HG03066 (cell line): ENCODE results near the gene KRTAP4-7.
"Not testable (repeated sequence)": the region's sequence is repeated elsewhere in the genome, so short reads cannot be mapped to it uniquely, and the experiment has no call there.

Source experiments
- ATAC-seq: cut with Tn5 transposase; IDR thresholded peaks from one replicate; pipeline ENCODE4 v1.9.1; 2021; ENCODE audit warnings: low read depth; ENCODE audit not compliant: unreplicated experiment

KRTAP4-7 gene

DNA sequence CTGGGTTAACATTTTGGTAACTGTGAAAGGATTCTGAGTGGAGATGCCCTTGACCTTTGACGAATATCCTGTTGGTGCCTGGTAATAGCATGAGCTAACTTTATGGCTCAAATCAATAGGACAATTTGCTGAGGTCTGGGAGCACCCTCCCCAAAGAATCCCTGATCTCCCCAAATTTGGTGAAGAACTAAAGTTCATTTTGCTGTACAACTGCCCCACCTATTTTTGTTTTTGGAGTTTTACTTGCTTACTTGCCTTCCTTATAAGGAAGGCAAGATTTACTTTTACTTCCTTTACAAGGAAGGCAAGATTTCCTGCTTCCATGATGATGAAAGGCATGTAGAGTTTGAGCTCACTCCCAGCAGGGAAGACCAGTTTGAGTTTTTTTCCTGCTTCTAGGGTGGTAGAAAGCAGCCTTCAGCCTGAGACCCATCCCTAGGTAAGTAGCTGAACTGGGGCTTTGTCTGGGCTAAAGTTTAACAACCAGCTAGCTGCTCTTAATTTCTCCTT, 24.0 kb downstream of the KRTAP4-7 start:
- ATAC-seq: no peak

GRCh38 chr17:41108728-41109386, 24.9 kb downstream of the KRTAP4-7 start:
- ATAC-seq: not testable (repeated sequence)

- ATAC-seq: no peak
These were observed 27.4 kb downstream of the KRTAP4-7 start for GRCh38 chr17:41111151-41111885.

DNA sequence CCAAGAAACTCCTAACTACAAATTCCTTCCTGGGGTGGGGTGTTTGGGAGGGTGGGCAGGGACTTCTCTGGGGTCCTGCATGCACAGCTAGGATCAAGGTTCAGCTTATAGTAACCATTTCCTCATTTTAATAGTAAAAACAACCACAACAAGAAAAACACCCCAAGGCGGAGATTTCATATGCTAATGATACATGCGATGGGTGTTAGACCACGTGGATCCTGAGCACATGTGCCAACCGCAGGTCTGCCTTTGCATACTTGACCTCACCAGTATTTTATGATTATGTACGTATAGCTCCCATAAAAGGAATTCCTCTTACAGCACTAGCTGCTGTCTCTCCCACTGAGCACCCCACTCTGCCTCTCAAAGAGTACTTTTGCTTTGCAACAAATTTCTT, 32.3 kb downstream of the KRTAP4-7 start:
- ATAC-seq: no peak

GRCh38 chr17:41117846-41118386, 34.0 kb downstream of the KRTAP4-7 start, which contains the start of gene KRTAP4-11:
Gene KRTAP4-11 (minus strand): TSS chr17:41118373. CDS start chr17:41118315, 58 bp downstream.
- ATAC-seq: not testable (repeated sequence)

DNA sequence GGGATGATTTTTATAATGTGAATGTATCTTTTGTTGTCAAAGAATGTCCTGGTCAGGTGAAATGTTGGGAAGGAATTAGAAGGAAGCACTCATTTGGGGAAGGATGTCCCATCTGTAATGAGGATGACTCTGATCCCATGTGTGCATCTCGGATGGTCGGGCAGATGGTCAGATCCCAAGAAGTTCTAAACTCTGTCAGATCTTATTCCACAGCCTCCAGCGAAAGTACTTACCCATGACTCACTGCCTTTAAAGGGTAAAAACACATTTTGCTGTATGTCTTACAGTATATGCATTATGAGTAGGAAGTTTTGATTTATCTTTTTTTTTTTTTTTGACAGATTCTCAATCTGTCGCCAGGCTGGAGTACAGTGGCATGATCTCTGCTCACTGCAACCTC, 34.8 kb downstream of the KRTAP4-7 start:
- ATAC-seq: no peak

GRCh38 chr17:41119696-41120690, 36.0 kb downstream of the KRTAP4-7 start:
- not testable (repeated sequence) for ATAC-seq

- no peak for ATAC-seq
These were observed 37.8 kb downstream of the KRTAP4-7 start for GRCh38 chr17:41121742-41122141.

- not testable (repeated sequence) for ATAC-seq
These were observed 39.5 kb downstream of the KRTAP4-7 start for GRCh38 chr17:41123292-41123990.

DNA sequence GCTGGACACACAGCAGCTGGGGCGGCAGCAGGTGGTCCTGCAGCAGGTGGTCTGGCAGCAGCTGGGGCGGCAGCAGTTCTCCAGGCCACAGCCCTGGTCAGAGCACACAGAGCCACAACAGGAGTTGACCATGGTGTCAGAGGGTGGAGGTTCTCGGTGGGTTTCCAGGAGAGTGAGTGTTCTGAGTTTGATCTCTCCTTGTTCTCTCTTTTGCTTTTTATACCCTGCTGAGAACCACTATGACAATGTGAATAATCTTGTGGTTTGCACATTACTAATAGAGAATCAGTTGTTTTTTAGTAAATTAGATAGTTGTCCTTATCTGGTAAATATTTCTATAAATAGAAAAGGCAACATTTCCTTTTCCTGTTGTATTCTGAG, 40.0 kb downstream of the KRTAP4-7 start, which contains the start of gene KRTAP4-12:
TSS of gene KRTAP4-12 (minus strand) at position 192 of the 381 bp plus-strand sequence. CDS start at position 132, 60 bp downstream.
- not testable (repeated sequence) for ATAC-seq

GRCh38 chr17:41125064-41125463, 41.1 kb downstream of the KRTAP4-7 start:
- no peak for ATAC-seq

- ATAC-seq: no peak
These were observed 42.5 kb downstream of the KRTAP4-7 start for GRCh38 chr17:41126412-41126811.

- ATAC-seq: no peak
These were observed 43.4 kb downstream of the KRTAP4-7 start for GRCh38 chr17:41127371-41127770.

- no peak for ATAC-seq
These were observed 48.0 kb downstream of the KRTAP4-7 start for GRCh38 chr17:41131979-41132378.

- no peak for ATAC-seq
These were observed 50.2 kb downstream of the KRTAP4-7 start for GRCh38 chr17:41133880-41134735.
